ENCODE results near the gene SLC6A3.
"Not testable (repeated sequence)": the region's sequence is repeated elsewhere in the genome, so short reads cannot be mapped to it uniquely, and the experiment has no call there.

The SLC6A3 gene

DNA sequence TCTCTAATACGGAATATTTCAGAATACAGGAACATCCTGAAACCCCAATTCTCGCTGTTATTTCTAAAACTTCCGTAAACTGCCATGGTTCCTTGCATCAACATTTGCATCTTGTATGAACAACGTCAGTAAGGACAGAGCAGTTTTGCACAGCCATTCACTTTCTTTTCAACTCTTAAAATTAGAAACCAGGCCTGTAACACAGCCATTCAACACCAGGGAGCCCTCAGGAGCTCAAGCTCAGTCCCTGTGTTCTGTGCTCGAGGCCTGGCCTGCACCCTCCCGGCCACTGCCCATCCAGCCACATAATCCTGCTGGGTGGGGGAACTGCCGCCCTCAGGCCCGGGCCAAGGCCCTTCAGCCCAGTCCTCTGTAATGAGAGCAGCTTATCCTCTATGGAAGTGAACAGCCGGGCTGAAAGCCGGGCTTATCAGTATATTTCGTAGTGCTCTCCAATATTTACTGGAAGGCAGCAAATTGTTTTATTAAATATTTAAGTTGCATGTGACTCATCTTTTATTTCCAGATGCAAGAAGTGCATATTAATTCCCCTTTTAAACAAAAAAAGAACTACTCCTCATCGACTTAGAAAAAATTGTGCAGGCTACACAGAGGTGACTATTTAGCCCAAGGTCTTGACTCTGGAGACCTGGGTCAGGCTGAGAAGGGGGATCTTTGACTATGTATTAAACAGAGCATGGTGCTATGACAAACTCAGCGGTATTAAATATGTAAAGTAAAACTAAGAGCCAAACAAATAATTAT, 33.2 kb upstream of the SLC6A3 start:
- no peak for DNase-seq (ENCODE audit: low read depth in 2 of 2)

DNA sequence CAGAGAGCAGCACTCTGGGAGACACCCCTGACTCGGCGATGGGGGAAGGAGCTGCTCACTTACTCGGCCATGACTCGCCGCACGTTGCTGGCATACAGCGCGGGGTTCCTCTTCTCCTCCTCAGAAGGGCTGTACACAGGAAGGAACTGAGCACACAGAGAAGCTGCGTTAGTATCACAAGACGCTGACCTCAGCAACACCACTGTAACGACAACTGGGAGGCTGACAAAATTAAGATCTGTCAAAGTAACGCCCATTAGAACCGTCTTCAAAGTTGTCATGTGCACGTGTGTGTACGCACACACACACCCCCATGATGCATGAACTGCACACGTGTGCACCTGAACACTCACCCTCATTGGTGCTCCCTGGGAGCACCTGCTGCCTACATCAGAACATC, 32.1 kb upstream of the SLC6A3 start:
- DNase-seq (ENCODE audit: low read depth in 2 of 2) = no peak

DNA sequence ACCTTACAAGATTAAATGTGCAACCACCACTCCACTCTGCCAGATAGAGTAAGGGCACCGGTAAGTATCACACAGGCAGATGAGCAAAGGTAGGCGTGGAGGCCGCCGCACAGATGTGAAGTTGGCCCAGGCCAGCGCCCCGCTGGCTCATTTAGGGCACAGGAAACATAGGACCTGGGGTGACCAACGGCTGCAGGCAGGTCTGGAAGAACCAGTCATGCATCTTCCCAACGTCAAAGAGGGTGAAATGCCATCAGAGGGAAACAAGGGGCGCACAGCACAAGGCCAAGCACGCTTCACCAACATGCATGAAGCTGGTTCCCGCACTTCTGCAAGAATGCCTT, 31.7 kb upstream of the SLC6A3 start:
- no peak for DNase-seq (ENCODE audit: low read depth in 2 of 2)

DNA sequence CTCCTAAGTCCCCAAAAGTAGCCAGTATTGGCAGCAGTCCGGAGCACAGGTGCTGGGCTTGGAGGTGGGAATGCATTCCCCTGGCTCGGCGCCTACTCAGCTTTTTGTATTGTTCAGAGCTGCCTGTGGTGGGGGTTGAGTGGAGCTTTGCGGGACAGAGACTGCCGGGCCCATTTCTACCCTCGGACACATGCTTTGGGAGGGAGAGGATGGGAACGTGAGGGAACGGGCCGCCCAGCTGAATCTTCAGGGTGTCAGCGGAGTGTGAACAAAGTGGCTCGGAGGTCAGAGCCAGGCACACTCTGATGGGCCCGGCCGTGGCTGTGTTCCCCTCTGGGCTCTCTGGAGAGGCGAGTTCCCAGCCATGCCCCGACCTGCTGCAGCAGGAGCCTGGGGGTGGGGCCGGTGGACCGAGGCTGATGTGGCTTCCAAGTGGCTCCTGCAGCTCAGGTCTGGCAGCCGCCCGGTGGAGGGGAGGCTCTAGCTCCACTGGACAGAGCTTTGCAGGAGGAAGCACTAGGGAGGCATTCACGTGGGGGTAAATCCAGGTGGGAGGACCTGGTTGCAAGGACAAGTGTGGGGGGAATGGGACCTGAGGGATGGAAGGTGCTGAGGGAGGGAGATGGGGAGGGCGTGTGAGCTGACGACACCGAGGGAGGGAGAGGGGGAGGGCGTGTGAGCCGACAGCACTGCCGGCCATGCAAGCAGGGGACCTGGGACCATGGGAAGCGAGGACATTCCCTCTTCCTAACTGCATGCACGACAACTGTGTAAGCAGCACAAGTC, 31.1 kb upstream of the SLC6A3 start:
- no peak for DNase-seq (ENCODE audit: low read depth in 2 of 2)

DNA sequence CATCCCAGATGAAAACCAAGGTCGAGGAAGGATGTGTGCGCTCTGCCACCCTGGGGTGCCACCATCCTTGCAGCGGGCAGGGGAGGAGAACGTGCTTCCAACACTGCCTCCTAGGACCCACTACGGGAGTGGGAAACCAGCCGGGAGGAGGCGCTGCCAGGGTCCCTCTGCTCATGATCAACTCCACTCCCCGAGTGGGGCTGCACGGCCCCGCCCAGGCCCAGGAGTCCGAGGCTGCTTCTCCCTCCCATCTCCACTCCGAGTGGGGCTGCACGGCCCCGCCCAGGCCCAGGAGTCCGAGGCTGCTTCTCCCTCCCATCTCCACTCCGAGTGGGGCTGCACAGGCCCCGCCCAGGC, 30.3 kb upstream of the SLC6A3 start:
- not testable (repeated sequence) for DNase-seq (ENCODE audit: low read depth in 2 of 2)

DNA sequence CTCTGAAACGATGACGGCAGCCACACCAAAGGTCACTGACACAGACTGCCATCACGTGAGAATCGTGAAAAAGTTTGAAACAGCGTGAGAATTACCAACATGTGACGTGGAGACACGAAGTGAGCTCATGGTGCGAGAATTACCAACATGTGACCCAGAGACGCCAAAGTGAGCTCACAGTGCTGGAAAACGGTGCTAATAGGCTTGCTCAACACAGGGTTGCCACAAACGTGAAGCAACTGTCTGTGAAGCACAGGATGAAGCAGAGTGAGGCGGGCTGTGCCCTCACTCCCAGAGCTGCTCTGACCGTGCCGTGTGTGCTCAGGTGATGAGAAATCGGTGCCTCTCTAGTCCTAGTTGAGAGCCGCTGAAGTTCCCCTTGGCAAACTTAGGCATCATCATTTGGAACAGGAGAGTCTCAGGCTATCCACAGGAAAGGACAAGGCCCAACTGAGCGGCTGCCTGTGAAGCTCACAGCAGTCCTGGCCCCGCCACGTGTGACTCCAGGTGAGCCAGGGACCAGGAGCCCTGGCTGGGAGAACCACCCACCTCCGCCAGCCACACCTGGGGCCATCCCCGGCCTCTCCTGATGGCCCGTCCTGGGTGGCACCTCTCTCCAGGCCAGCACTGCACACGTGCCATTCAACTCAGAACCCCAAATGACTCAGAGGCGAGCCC, 29.8 kb upstream of the SLC6A3 start:
- DNase-seq (ENCODE audit: low read depth in 2 of 2) = no peak

DNA sequence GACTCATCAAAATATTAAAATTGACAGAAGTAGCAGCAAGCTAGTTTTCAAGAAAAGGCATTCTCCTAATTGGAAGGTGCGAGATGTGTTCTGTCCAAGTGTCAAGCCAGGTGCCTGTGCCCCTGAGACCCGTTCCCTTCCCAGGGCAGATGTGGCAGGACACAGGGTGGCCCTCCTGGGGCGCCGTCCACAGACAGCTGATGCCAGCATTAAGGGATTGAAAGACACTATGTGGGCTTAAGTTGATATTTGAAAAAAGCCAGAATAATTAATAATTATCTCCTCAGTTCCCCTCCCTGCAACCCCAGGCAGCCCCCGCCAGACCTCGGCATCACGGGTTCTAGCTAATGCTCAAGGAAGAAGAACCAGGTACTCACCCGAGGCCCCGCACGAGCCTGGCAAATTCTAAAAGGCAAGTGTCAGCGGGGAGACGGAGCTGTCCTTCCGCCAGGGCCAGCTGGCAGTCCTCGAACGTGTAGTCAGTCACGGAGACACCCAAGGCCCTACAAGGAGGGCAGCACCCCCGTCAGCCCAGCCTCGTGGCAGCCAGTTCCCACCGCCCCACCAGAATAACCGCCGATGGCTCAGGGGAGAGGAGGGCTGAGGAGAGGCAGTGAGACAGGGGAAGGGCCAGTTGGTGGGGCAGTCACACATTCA, 29.1 kb upstream of the SLC6A3 start:
- DNase-seq (ENCODE audit: low read depth in 2 of 2) = no peak

DNA sequence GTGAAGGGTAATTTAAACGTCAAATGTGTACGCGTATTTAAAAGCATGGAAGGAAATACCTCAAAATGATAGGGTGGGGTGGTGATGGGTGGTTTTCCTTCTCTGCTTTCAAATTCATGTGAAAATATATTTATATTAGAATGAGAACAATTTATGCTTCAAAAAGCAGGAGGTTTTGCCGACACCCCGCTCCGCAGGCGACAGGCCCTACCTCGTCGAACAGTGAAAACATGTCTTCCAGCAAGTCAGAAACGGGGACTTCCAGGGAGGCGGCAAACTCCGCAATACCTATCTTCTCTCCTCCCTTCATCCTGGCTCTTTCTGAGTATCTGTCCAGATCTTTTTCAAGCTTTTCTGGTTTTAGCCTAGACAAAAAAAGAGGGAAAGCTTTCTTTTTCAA, 28.5 kb upstream of the SLC6A3 start:
- DNase-seq (ENCODE audit: low read depth in 2 of 2) = no peak

DNA sequence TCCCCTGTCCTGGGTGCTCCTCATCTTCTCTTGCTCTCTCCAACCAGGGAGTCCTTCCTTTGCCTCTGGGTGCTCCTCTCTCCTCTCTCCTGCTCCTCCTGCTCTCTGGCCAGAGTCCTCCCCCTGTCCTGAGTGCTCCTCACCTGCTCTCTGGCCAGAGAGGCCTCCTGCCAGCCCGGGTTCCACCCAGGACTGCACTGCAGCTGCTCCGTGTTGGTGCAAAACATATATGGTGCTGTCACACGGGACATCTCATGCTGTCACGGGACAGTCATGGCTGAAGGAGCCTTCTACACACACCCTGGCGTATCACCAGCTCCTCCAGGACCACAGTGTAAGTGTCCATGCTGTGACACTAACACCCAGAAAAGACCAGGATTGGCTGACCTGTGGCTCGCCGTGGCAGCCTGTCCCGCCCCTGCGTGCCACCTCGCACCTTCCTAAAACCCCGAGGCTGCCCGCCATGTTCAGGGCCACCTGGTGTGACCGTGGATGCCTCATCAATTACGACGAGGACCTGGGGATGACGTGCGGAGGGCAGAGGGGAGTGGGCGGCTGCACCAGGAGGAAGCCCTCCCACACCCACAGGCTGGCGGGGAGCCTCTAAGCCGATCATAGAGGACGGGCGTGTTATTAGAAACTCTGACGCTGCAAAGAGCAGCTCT, 27.9 kb upstream of the SLC6A3 start:
- no peak for DNase-seq (ENCODE audit: low read depth in 2 of 2)

DNA sequence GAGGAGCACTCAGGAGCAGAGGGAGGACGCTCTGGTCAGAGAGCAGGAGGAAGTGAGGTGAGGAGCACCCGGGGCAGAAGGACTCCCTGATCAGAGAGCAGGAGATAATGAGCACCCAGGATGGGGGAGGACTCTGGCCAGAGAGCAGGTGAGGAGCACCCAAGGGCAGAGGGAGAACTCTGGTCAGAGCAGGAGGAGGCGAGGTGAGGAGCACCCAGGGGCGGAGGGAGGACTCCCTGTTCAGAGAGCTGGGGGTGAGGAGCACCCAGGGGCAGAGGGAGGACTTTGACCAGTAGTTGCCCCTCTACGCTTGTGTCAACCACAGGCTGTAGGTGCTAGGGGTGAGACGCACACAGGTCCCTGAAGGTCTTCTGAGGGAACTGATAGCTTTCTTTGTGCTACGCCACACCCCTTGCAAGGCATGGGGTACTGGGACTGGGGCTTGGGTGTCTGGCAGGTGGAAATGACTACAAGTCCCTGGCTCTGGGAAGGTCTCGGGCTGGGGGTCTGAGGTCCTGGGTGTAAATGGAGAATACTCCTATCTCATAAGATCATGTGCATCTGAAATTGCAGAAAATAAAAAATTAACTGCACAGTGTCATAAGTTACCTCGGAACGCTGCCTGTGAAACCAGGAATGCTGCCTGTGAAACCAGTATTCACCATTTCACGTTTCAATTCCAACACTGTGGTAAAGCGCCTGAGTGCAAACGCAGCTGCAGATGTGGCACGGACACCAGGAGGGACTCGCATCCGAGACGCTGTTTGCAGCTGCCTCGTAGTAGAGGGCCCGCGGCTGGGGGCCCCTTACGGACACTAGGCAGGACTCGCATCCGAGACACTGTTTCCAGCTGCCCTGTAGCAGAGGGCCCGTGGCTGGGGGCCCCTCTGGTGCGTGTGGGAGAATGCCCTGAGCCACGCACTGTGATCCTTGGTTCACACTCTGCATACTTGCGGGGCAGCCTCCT, 27.0 kb upstream of the SLC6A3 start:
- no peak for DNase-seq (ENCODE audit: low read depth in 2 of 2)

DNA sequence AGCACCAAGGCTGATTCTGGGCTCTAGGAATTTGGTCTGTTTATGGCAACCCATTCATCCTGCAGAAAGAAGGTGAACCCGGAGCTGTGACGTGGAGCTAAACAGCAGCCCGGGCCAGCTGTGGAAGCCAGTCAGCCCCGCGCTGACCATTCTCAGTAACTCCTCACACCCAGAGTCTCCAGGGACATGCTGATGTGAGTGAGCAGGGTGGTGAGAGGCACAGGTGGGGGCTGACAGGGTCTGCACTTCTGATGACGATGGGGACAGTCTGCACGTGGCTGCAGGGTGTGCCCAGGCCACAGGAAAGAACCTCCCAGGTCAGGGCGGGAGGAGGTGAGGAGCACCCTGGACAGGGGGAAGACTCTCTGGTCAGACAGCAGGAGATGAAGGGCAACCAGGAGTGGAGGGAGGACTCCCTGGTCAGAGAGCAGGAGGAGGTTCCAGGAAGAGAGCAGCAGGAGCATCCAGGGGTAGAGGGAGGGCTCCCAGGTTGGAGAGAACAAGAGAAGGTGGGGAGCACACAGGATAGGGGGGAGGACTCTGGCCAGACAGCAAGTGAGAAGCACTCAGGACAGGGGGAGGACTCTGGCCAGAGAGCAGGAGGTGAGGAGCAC, 26.1 kb upstream of the SLC6A3 start:
- DNase-seq (ENCODE audit: low read depth in 2 of 2) = no peak

DNA sequence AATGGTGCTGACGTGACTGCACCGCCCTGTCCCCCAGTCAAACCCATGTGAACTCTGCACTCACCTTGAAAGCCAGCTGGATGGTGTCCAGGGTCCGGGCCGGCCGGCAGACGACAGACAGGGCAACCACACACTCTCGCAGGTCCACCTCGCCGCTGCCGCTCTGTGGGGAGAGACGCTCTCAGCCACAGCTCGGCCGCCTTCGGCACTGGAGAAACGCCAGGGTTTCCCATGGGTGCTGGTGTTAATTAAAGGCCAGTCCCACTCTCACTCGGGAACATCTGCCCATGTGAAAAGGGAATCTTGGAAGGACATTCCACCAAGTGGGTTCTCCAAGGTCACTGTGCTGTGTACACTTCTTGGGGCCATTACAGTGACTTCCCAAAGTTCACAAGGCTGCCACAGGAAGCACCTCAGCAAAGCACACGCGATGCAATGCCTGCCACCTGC, 25.5 kb upstream of the SLC6A3 start:
- DNase-seq (ENCODE audit: low read depth in 2 of 2) = no peak

DNA sequence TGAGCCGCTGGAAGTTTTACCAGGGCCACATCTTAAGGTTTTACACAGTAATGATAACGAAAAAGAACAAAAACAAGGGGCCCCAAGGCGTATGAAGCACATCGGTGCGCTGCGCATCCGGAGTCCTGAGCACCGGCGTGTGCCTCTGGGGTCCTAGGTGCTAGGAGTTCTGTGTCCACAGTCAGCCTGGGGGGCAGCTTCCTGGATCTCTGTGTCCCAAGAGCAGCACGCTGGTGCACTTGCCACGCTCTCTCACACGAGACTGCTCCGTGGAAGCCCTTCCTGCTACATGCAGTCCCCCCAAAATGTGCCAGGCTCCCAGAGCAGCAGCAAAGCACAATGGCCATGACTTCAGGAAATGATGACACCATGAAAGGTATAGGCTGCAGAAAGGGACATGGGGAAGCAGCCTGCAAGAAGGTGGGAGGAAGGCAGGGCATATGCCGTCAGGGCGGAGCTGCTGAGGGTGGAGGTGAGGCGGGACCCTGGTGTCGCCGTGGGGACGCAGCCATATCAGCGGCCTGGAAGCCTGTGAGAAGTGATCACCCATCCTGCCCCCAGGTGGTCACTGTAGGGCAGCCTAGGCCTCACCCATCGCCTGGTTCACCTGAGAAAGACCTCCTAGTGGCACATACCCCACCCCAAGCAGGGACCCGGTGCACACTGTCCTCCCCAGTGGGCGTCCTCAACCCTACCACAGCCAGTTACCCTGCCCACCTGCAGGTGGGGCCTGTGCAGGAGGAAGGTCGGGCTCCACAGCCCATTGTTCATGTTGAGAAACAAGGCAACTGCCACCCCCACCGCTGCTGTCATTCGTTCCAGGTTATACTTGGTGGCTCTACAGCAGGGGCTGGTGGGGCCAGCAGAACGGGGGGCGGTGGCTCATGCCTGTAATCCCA, 23.6 kb upstream of the SLC6A3 start:
- no peak for DNase-seq (ENCODE audit: low read depth in 2 of 2)

DNA sequence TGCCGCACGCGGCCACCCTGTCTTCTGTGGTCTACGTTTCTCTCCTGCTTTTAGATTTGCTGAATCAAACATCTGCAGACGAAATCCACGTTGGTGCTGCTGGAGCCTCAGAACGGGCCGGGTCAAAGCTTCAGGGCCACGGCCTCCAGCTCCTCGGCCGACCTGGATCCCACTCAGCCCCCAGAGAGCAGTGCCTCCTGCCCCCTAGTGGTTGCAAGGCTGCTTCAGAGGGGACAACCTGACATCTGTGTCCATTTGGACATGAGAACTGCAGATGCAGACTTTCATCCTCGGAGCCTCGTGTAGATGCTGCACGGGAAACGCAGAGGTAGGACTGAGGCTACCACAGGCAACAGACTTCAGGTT, 23.0 kb upstream of the SLC6A3 start:
- no peak for DNase-seq (ENCODE audit: low read depth in 2 of 2)

DNA sequence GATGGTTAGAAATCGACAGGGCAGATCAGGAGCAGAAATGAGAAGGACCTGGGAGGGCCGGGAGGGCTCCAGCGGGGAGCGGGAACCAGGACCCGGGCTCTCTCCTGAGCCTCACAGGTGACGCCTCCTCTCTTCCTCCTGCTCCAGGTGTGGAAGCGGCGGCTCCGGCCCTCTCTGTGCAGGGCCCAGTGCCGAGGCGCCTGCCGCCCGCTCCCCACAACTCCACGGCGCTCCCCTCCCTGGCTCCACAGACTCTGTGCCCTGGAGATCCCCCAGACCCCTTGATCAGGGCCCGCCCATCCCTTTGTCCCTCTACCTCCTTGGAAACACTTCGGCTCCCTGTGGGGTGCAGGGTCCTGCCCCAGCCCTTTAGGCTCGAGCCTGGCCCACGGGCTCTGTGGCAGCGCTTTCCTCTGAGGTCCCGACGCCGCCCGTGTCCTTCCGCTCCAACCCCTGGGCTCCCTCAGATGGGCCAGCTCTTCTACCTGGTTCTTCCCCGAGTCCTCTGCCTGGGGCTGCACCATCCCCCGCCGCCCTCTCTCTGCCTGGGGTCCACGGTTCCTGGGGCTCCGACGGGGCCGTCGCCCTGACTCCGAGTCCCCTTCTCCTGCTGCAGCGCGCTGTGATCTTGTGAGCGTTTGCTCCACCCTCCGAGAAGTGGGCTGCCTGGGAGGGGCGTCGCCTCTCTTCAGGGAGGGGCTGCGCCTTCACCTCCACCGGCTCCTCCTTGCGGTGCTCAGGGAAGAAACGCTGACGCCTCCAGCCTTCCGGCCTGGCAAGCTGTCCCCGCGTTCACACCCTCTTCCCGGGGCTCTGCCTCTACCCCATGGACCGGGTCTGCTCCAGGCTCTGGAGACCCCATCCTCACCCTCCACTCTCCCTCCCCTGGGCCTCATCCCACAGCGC, 22.4 kb upstream of the SLC6A3 start:
- no peak for DNase-seq (ENCODE audit: low read depth in 2 of 2)

DNA sequence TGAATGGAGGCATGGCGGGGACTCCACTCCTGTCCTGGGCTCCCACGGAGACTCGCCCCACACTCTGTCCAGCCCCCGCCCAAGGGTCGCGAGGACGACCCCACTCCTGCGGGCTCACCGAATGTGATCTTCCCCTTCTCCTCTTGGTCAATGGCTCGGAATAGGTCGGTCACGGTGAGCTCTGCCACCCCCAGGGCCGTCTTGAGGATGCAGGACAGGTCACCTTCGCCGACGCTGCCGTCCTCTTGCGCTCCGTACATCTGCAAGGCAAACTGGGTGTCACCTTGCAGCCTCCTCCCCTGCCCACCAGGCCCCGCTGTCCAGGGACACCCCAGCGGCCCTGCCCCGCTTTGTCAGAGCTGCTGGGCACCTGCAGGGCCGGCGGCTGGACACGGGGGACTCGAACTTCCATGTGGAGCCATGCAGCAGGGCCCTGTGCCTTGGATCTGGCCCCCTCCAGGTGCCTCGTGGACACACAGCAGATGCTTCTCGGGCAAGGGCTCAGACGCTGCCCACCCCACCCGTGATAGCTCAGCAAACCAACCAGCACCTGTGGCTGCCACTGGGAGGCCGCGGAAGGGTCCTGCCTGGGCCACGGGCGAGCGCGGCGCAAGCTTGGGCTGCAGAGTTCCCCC, 21.5 kb upstream of the SLC6A3 start:
- DNase-seq (ENCODE audit: low read depth in 2 of 2) = no peak

DNA sequence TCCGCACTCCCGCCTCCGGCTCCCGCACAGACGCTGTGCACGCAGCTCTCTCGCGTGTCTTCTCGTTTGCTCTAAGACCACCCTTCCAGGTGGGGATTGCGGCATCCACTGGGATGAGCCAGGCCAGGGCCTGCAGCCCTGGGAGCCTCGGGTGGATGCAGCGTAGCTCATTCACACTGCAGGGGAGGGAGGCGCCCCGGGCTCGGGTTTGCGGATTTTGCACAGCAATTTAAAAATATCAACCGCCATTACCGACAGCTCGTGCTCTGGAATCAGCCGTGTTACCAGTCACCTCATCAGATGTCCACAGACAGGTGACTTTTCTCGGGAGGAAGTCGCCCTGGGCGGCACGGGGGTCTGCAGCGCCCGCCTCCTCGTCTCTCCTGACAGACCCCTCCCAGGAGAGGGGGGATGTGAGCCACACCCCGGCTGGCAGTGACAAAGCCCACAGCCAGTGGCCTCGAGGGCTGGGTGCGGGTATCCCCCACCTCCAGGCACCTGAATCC, 20.8 kb upstream of the SLC6A3 start:
- DNase-seq (ENCODE audit: low read depth in 2 of 2) = no peak
